HG02852 (cell line): ENCODE results near the gene NPHS1.
"Not testable (repeated sequence)": the region's sequence is repeated elsewhere in the genome, so short reads cannot be mapped to it uniquely, and the experiment has no call there.

Experiments
- ATAC-seq: cut with Tn5 transposase; IDR thresholded peaks from one replicate; pipeline ENCODE4 v1.9.1; 2021; ENCODE audit warnings: mild to moderate bottlenecking, moderate library complexity; ENCODE audit not compliant: unreplicated experiment

The NPHS1 gene

GRCh38 chr19:35813043-35813890, 39.0 kb downstream of the NPHS1 start:
- no peak for ATAC-seq

- ATAC-seq: no peak
Measured at GRCh38 chr19:35812220-35813042, 39.9 kb downstream of the NPHS1 start, which contains the start of gene PRODH2. PRODH2 (minus strand) TSS chr19:35812845; CDS start chr19:35812805, 40 bp downstream.

- no peak for ATAC-seq
Measured at GRCh38 chr19:35811317-35812219, 40.7 kb downstream of the NPHS1 start.

GRCh38 chr19:35807633-35808032, 44.7 kb downstream of the NPHS1 start:
- ATAC-seq: no peak

- no peak for ATAC-seq
Measured at GRCh38 chr19:35806597-35806996, 45.7 kb downstream of the NPHS1 start.

- ATAC-seq: no peak
Measured at GRCh38 chr19:35805526-35806102, 46.7 kb downstream of the NPHS1 start.

GRCh38 chr19:35801828-35802227, 50.5 kb downstream of the NPHS1 start:
- ATAC-seq: no peak

- no peak for ATAC-seq
Measured at GRCh38 chr19:35797663-35798062, 54.6 kb downstream of the NPHS1 start.

- ATAC-seq: no peak
Measured at GRCh38 chr19:35796645-35797542, 55.4 kb downstream of the NPHS1 start.

GRCh38 chr19:35795564-35795963, 56.7 kb downstream of the NPHS1 start:
- not testable (repeated sequence) for ATAC-seq

- ATAC-seq: no peak
Measured at GRCh38 chr19:35793381-35794165, 58.7 kb downstream of the NPHS1 start.

- no peak for ATAC-seq
Measured at GRCh38 chr19:35792888-35793287, 59.4 kb downstream of the NPHS1 start.

- no peak for ATAC-seq
Measured at GRCh38 chr19:35792312-35792711, 60.0 kb downstream of the NPHS1 start.

GRCh38 chr19:35791814-35792279, 60.5 kb downstream of the NPHS1 start:
- ATAC-seq: no peak

GRCh38 chr19:35790981-35791813, 61.1 kb downstream of the NPHS1 start:
- ATAC-seq: no peak

- no peak for ATAC-seq
Measured at GRCh38 chr19:35789978-35790944, 62.0 kb downstream of the NPHS1 start.
